ENCODE data around the gene ZAP70. TPM values are rescaled to one million over a fixed set of nuclear protein-coding genes. Genes with fewer than 3 reads are reported as not detected.

ZAP70 gene
- total RNA-seq, 5 donors from 2014 or later (not counting 1 experiment from before 2014, with no cell fraction given), result 449 to 534 (median 468) TPM

- CTCF ChIA-PET, result no interaction called here
- POLR2A ChIA-PET, result no interaction called here
- Histone ChIP-seq H3K9me3 (no peaks in the 10 kb centered on the region), H3K27me3 (replicated peaks in 1 of 2; ENCODE audit: control insufficient read depth in 2 of 2, extremely low read depth in 1 of 2, insufficient read depth in 2 of 2, low read length in 1 of 2) (no peaks in the 10 kb centered on the region), H3K4me3 (ENCODE audit: control insufficient read depth in 1 of 2, extremely low read depth in 1 of 2, low read length in 1 of 2) (no peak overlapping the region), H3K4me1 (ENCODE audit: control insufficient read depth in 1 of 2, extremely low read depth in 1 of 2, insufficient read depth in 2 of 2, low read length in 2 of 2) (peaks cover 0 to 54% of the 10 kb centered on the region in 2 experiments), H3K27ac (ENCODE audit: low read length) (no peak overlapping the region), H3K36me3 (ENCODE audit: control insufficient read depth in 2 of 2, extremely low read depth in 1 of 2, insufficient read depth in 1 of 2, low read length in 1 of 2) (peaks cover 49 to 98% of the 10 kb centered on the region in 2 donors)
- H3K36me3 Mint-ChIP-seq, result peaks cover 48% of the 10 kb centered on the region
- DNase-seq (no peak), ATAC-seq (replicated peaks in 1 of 4) (no peak)
- no peak overlapping the region for H3K4me3 Mint-ChIP-seq
- peaks cover 20 to 45% (median 27%) of the 10 kb centered on the region in 3 donors for H3K4me1 Mint-ChIP-seq
- no peaks in the 10 kb centered on the region for H3K9me3 Mint-ChIP-seq
- 84% methylated on average over 14 of the region's 20 CpGs for WGBS (ENCODE audit: insufficient coverage)
- no peaks in the 10 kb centered on the region for H3K27me3 Mint-ChIP-seq
- no peak overlapping the region for H3K27ac Mint-ChIP-seq
Observed at GRCh38 chr2:97733341-97734035, 20.1 kb downstream of the ZAP70 start.

DNA sequence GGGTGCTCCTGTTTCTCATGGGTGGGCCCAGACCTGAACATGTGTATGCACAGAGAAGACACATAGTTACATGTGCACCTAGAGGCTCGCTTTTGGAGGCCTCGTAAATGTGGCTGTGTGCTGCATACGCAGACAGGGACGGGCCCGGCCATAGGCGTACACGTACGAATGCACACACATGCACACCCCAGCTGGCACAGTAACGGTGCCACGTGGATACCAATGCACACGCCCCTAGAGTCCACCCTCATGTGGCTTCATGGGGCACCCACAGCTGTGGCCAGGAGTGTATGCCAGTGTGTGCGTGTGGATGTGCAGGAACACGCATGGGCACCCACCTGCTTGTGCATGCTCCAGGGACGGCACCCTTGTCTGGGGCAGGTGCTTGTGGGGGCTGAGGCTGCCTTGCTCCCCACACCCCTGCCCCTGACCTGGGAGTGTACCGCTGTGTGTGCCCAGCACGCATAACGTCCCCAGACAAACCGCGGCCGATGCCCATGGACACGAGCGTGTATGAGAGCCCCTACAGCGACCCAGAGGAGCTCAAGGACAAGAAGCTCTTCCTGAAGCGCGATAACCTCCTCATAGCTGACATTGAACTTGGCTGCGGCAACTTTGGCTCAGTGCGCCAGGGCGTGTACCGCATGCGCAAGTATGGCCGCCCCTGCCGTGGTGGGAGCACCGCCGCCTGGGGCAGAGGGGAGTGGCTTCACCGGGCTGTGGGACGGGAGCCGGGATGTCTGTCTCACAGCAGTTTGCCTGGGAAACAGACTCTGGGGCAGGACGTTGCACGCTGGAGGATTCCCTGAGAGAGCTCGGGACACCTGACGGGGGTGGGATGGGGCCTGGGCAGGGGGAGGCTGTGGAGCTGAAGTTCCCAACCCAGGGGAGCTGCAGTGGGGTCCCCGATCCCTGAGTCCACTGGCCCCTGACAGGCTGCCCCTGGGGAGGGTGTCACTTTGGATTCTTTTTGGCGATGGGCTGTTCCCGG lies 21.0 kb downstream of the ZAP70 start:
- Histone ChIP-seq H3K4me1 (ENCODE audit: control insufficient read depth in 1 of 2, extremely low read depth in 1 of 2, insufficient read depth in 2 of 2, low read length in 2 of 2) (peaks cover 0 to 57% of the 10 kb centered on the region in 2 experiments), H3K36me3 (ENCODE audit: control insufficient read depth in 2 of 2, extremely low read depth in 1 of 2, insufficient read depth in 1 of 2, low read length in 1 of 2) (peaks cover 49 to 99% of the 10 kb centered on the region in 2 donors)
- H3K36me3 Mint-ChIP-seq, result peaks cover 46% of the 10 kb centered on the region

GRCh38 chr2:97735161-97735561 lies 21.8 kb downstream of the ZAP70 start:
- peaks cover 49 to 99% of the 10 kb centered on the region in 2 donors for H3K36me3 ChIP-seq (ENCODE audit: control insufficient read depth in 2 of 2, extremely low read depth in 1 of 2, insufficient read depth in 1 of 2, low read length in 1 of 2)
- ChIA-PET POLR2A (no interaction called here), CTCF (interaction anchor here in 1 of 2 donors (0.9 to 1.1 kb wide), 2 partner anchors 13 to 26 kb away, joined by 3 to 4 read pairs; no protein-coding TSS in a partner anchor)
- ATAC-seq (replicated peaks in 1 of 4) (no peak), DNase-seq (no peak)
- WGBS (ENCODE audit: insufficient coverage), result 94% methylated on average over 29 of the region's 29 CpGs
- H3K9me3 ChIP-seq, result no peaks in the 10 kb centered on the region
- no peak overlapping the region for H3K27ac Mint-ChIP-seq
- H3K27ac ChIP-seq (ENCODE audit: low read length), result no peak overlapping the region
- H3K4me1 Mint-ChIP-seq, result peaks cover 22 to 39% (median 27%) of the 10 kb centered on the region in 3 donors
- H3K27me3 Mint-ChIP-seq, result no peaks in the 10 kb centered on the region
- peaks cover 0 to 64% of the 10 kb centered on the region in 2 experiments for H3K4me1 ChIP-seq (ENCODE audit: control insufficient read depth in 1 of 2, extremely low read depth in 1 of 2, insufficient read depth in 2 of 2, low read length in 2 of 2)
- H3K27me3 ChIP-seq (replicated peaks in 1 of 2; ENCODE audit: control insufficient read depth in 2 of 2, extremely low read depth in 1 of 2, insufficient read depth in 2 of 2, low read length in 1 of 2), result no peaks in the 10 kb centered on the region
- peaks cover 38% of the 10 kb centered on the region for H3K36me3 Mint-ChIP-seq
- no peak overlapping the region for H3K4me3 Mint-ChIP-seq
- H3K9me3 Mint-ChIP-seq, result no peaks in the 10 kb centered on the region
- no peak overlapping the region for H3K4me3 ChIP-seq (ENCODE audit: control insufficient read depth in 1 of 2, extremely low read depth in 1 of 2, low read length in 1 of 2)

More for the DNA sequence above, 21.0 kb downstream of the ZAP70 start:
- Histone ChIP-seq H3K9me3 (no peaks in the 10 kb centered on the region), H3K27me3 (replicated peaks in 1 of 2; ENCODE audit: control insufficient read depth in 2 of 2, extremely low read depth in 1 of 2, insufficient read depth in 2 of 2, low read length in 1 of 2) (no peaks in the 10 kb centered on the region), H3K27ac (ENCODE audit: low read length) (no peak overlapping the region), H3K4me3 (ENCODE audit: control insufficient read depth in 1 of 2, extremely low read depth in 1 of 2, low read length in 1 of 2) (no peak overlapping the region)
- peaks cover 23 to 43% (median 27%) of the 10 kb centered on the region in 3 donors for H3K4me1 Mint-ChIP-seq
- CTCF ChIA-PET, result interaction anchor here in 1 of 2 donors (0.9 to 1.1 kb wide), 2 partner anchors 14 to 25 kb away, joined by 3 to 4 read pairs; no protein-coding TSS in a partner anchor
- DNase-seq (no peak), ATAC-seq (replicated peaks in 1 of 4) (no peak)
- POLR2A ChIA-PET, result no interaction called here
- H3K4me3 Mint-ChIP-seq, result no peak overlapping the region
- H3K27me3 Mint-ChIP-seq, result no peaks in the 10 kb centered on the region
- no peaks in the 10 kb centered on the region for H3K9me3 Mint-ChIP-seq
- no peak overlapping the region for H3K27ac Mint-ChIP-seq
- 96% methylated on average over 36 of the region's 44 CpGs for WGBS (ENCODE audit: insufficient coverage)

- Histone ChIP-seq H3K4me3 (ENCODE audit: control insufficient read depth in 1 of 2, extremely low read depth in 1 of 2, low read length in 1 of 2) (no peak overlapping the region), H3K4me1 (ENCODE audit: control insufficient read depth in 1 of 2, extremely low read depth in 1 of 2, insufficient read depth in 2 of 2, low read length in 2 of 2) (peaks cover 0 to 63% of the 10 kb centered on the region in 2 experiments), H3K27ac (ENCODE audit: low read length) (no peak overlapping the region), H3K36me3 (ENCODE audit: control insufficient read depth in 2 of 2, extremely low read depth in 1 of 2, insufficient read depth in 1 of 2, low read length in 1 of 2) (peaks cover 49 to 98% of the 10 kb centered on the region in 2 donors), H3K27me3 (replicated peaks in 1 of 2; ENCODE audit: control insufficient read depth in 2 of 2, extremely low read depth in 1 of 2, insufficient read depth in 2 of 2, low read length in 1 of 2) (no peaks in the 10 kb centered on the region), H3K9me3 (no peaks in the 10 kb centered on the region)
- Mint-ChIP-seq H3K4me3 (no peak overlapping the region), H3K4me1 (peaks cover 25 to 41% (median 33%) of the 10 kb centered on the region in 3 donors), H3K9me3 (no peaks in the 10 kb centered on the region), H3K27me3 (no peaks in the 10 kb centered on the region), H3K27ac (peak overlapping the region in 1 of 2 donors; percentile 74), H3K36me3 (peaks cover 33% of the 10 kb centered on the region)
- WGBS (ENCODE audit: insufficient coverage), result 82% methylated on average over 3 of the region's 4 CpGs
- ChIA-PET POLR2A (no interaction called here), CTCF (no interaction called here)
- no peak for DNase-seq
- no peak for ATAC-seq (replicated peaks in 1 of 4)
Observed at GRCh38 chr2:97736185-97736584, 22.8 kb downstream of the ZAP70 start.

DNA sequence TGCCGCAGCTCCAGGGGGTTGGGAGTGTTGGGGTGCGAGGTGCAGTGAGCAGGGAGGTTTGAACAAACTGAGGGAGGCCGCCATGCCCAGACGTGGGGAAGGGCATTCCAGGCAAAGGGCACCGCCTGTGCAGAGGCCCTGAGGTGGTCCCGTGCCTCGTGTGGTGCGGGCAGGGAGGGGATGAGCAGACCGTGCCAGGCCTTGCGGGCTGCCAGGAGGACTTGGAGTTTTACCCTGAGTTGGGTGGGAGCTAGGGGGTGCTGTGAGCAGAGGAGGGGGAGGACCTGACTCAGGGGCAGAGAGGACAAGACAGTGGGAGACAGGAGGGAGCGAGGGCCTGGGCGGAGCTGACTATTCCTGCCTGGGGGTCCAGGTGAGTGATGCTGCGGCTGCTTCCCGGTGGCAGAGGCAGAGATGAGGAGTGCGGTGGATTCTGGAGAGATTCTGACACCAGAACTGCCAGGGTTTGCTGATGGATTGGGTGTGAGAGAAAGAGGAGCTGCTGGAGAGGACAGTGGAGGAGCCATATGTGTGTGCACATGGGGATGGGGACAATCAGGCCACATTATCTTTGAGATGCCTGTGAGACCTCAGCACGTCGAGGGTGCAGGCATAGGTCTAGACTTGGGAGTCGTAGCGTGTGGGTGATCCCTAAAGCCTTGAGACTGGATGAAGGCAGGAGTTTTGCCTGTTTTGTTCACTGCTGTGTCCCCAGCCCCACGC lies 23.4 kb downstream of the ZAP70 start:
- H3K27me3 ChIP-seq (replicated peaks in 1 of 2; ENCODE audit: control insufficient read depth in 2 of 2, extremely low read depth in 1 of 2, insufficient read depth in 2 of 2, low read length in 1 of 2), result no peaks in the 10 kb centered on the region
- no peak for DNase-seq
- ATAC-seq (replicated peaks in 1 of 4), result no peak
- ChIA-PET CTCF (no interaction called here), POLR2A (no interaction called here)
- H3K4me3 ChIP-seq (ENCODE audit: control insufficient read depth in 1 of 2, extremely low read depth in 1 of 2, low read length in 1 of 2), result no peak overlapping the region
- H3K9me3 Mint-ChIP-seq, result no peaks in the 10 kb centered on the region
- H3K27ac Mint-ChIP-seq, result peak overlapping the region in 1 of 2 donors; percentile 74
- peaks cover 31% of the 10 kb centered on the region for H3K36me3 Mint-ChIP-seq
- H3K27ac ChIP-seq (ENCODE audit: low read length), result no peak overlapping the region
- H3K9me3 ChIP-seq, result no peaks in the 10 kb centered on the region
- H3K4me3 Mint-ChIP-seq, result no peak overlapping the region
- no peaks in the 10 kb centered on the region for H3K27me3 Mint-ChIP-seq
- WGBS (ENCODE audit: insufficient coverage), result 94% methylated on average over 18 of the region's 20 CpGs
- peaks cover 45 to 96% of the 10 kb centered on the region in 2 donors for H3K36me3 ChIP-seq (ENCODE audit: control insufficient read depth in 2 of 2, extremely low read depth in 1 of 2, insufficient read depth in 1 of 2, low read length in 1 of 2)
- peaks cover 25 to 39% (median 32%) of the 10 kb centered on the region in 3 donors for H3K4me1 Mint-ChIP-seq
- peaks cover 0 to 63% of the 10 kb centered on the region in 2 experiments for H3K4me1 ChIP-seq (ENCODE audit: control insufficient read depth in 1 of 2, extremely low read depth in 1 of 2, insufficient read depth in 2 of 2, low read length in 2 of 2)

Measured in T-cell (primary cell).